ENCODE measurements around the gene UBE2O. TPM values are rescaled to one million over a fixed set of nuclear protein-coding genes. Genes with fewer than 3 reads are reported as not detected.

Gene UBE2O
- total RNA-seq, 1 donor from 2014 or later, result 25.8 TPM

- H3K9me3 ChIP-seq (ENCODE audit: insufficient read depth, low read depth, low read length), result no peaks in the 10 kb centered on the region
- no peak for FAIRE-seq
- peak overlapping the region; percentile 72 for H3K4me2 ChIP-seq (ENCODE audit: low read length)
These were observed 82.5 kb downstream of the UBE2O start for GRCh38 chr17:76370261-76370993.

GRCh38 chr17:76369804-76370203, 83.1 kb downstream of the UBE2O start:
- Mint-ChIP-seq H3K4me1 (ENCODE audit: low read depth, unreplicated experiment) (peaks cover 17% of the 10 kb centered on the region), H3K9me3 (ENCODE audit: unreplicated experiment) (peaks cover 2% of the 10 kb centered on the region), H3K27ac (ENCODE audit: unreplicated experiment) (peak overlapping the region; percentile 95), H3K27me3 (ENCODE audit: low read depth, unreplicated experiment) (no peaks in the 10 kb centered on the region), H3K4me3 (ENCODE audit: unreplicated experiment) (no peak overlapping the region), H3K36me3 (ENCODE audit: low read depth, unreplicated experiment) (peaks cover 5% of the 10 kb centered on the region)
- H3K36me3 ChIP-seq (ENCODE audit: insufficient read depth, low read length), result no peaks in the 10 kb centered on the region
- no peak for TF ChIP-seq CTCF (IDR thresholded peaks at IDR 0.05; ENCODE audit: insufficient read depth, low read depth, low read length)
- TF ChIP-seq EZH2 (IDR thresholded peaks at IDR 0.05; ENCODE audit: insufficient read depth, low read length), result no peak
- H3K27me3 ChIP-seq (ENCODE audit: insufficient read depth, low read length), result no peaks in the 10 kb centered on the region
- peak overlapping the region; percentile 72 for H3K4me2 ChIP-seq (ENCODE audit: low read length)
- peak overlapping the region; percentile 7 for H3K4me3 ChIP-seq (ENCODE audit: insufficient read depth, low read depth, low read length)
- DNase-seq (ENCODE audit: low read depth) (no peak), FAIRE-seq (no peak)
- H3K9ac ChIP-seq (ENCODE audit: low read length), result peak overlapping the region; percentile 85
- peak overlapping the region; percentile 100 for H3K27ac ChIP-seq (ENCODE audit: low read depth, low read length)
- H3K4me1 ChIP-seq (ENCODE audit: insufficient read depth, low read length), result peaks cover 51% of the 10 kb centered on the region
- H3K79me2 ChIP-seq (ENCODE audit: insufficient read depth, low read length), result peaks cover 8% of the 10 kb centered on the region
- no peaks in the 10 kb centered on the region for H4K20me1 ChIP-seq (ENCODE audit: insufficient read depth, low read length)
- H2AFZ ChIP-seq (ENCODE audit: low read depth, low read length), result no peak overlapping the region
- no peaks in the 10 kb centered on the region for H3K9me3 ChIP-seq (ENCODE audit: insufficient read depth, low read depth, low read length)

More at GRCh38 chr17:76370261-76370993, 82.5 kb downstream of the UBE2O start:
- H4K20me1 ChIP-seq (ENCODE audit: insufficient read depth, low read length), result no peaks in the 10 kb centered on the region
- Mint-ChIP-seq H3K9me3 (ENCODE audit: unreplicated experiment) (peaks cover 2% of the 10 kb centered on the region), H3K27ac (ENCODE audit: unreplicated experiment) (peak overlapping the region; percentile 95), H3K4me3 (ENCODE audit: unreplicated experiment) (no peak overlapping the region), H3K4me1 (ENCODE audit: low read depth, unreplicated experiment) (peaks cover 17% of the 10 kb centered on the region), H3K36me3 (ENCODE audit: low read depth, unreplicated experiment) (peaks cover 5% of the 10 kb centered on the region), H3K27me3 (ENCODE audit: low read depth, unreplicated experiment) (no peaks in the 10 kb centered on the region)
- H3K4me3 ChIP-seq (ENCODE audit: insufficient read depth, low read depth, low read length), result peak overlapping the region; percentile 7
- peak; percentile 96 for DNase-seq (ENCODE audit: low read depth)
- H3K27me3 ChIP-seq (ENCODE audit: insufficient read depth, low read length), result no peaks in the 10 kb centered on the region
- TF ChIP-seq CTCF (IDR thresholded peaks at IDR 0.05; ENCODE audit: insufficient read depth, low read depth, low read length) (peak; percentile 66), EZH2 (IDR thresholded peaks at IDR 0.05; ENCODE audit: insufficient read depth, low read length) (no peak)
- H2AFZ ChIP-seq (ENCODE audit: low read depth, low read length), result no peak overlapping the region
- no peaks in the 10 kb centered on the region for H3K36me3 ChIP-seq (ENCODE audit: insufficient read depth, low read length)
- peaks cover 51% of the 10 kb centered on the region for H3K4me1 ChIP-seq (ENCODE audit: insufficient read depth, low read length)
- H3K27ac ChIP-seq (ENCODE audit: low read depth, low read length), result peak overlapping the region; percentile 100
- peaks cover 8% of the 10 kb centered on the region for H3K79me2 ChIP-seq (ENCODE audit: insufficient read depth, low read length)
- peak overlapping the region; percentile 85 for H3K9ac ChIP-seq (ENCODE audit: low read length)

GRCh38 chr17:76369379-76369778, 83.6 kb downstream of the UBE2O start:
- no peaks in the 10 kb centered on the region for H3K36me3 ChIP-seq (ENCODE audit: insufficient read depth, low read length)
- peak overlapping the region; percentile 35 for H3K4me3 ChIP-seq (ENCODE audit: insufficient read depth, low read depth, low read length)
- H3K9ac ChIP-seq (ENCODE audit: low read length), result peak overlapping the region; percentile 85
- TF ChIP-seq EZH2 (IDR thresholded peaks at IDR 0.05; ENCODE audit: insufficient read depth, low read length), result no peak
- no peak for TF ChIP-seq CTCF (IDR thresholded peaks at IDR 0.05; ENCODE audit: insufficient read depth, low read depth, low read length)
- H3K27ac ChIP-seq (ENCODE audit: low read depth, low read length), result peak overlapping the region; percentile 100
- Mint-ChIP-seq H3K27me3 (ENCODE audit: low read depth, unreplicated experiment) (no peaks in the 10 kb centered on the region), H3K4me3 (ENCODE audit: unreplicated experiment) (no peak overlapping the region), H3K4me1 (ENCODE audit: low read depth, unreplicated experiment) (peaks cover 17% of the 10 kb centered on the region), H3K36me3 (ENCODE audit: low read depth, unreplicated experiment) (peaks cover 5% of the 10 kb centered on the region), H3K27ac (ENCODE audit: unreplicated experiment) (no peak overlapping the region), H3K9me3 (ENCODE audit: unreplicated experiment) (peaks cover 2% of the 10 kb centered on the region)
- no peak overlapping the region for H2AFZ ChIP-seq (ENCODE audit: low read depth, low read length)
- no peaks in the 10 kb centered on the region for H3K27me3 ChIP-seq (ENCODE audit: insufficient read depth, low read length)
- no peaks in the 10 kb centered on the region for H4K20me1 ChIP-seq (ENCODE audit: insufficient read depth, low read length)
- peak overlapping the region; percentile 72 for H3K4me2 ChIP-seq (ENCODE audit: low read length)
- H3K9me3 ChIP-seq (ENCODE audit: insufficient read depth, low read depth, low read length), result no peaks in the 10 kb centered on the region
- H3K79me2 ChIP-seq (ENCODE audit: insufficient read depth, low read length), result peaks cover 8% of the 10 kb centered on the region
- H3K4me1 ChIP-seq (ENCODE audit: insufficient read depth, low read length), result peaks cover 51% of the 10 kb centered on the region
- FAIRE-seq (no peak), DNase-seq (ENCODE audit: low read depth) (no peak)
